Measurements from ENCODE around the gene QSER1. TPM values are rescaled to one million over a fixed set of nuclear protein-coding genes. Genes with fewer than 3 reads are reported as not detected.

The QSER1 gene
- total and polyA plus RNA-seq, 5 donors: 3.2 to 21.5 (median 18.4) TPM

DNA sequence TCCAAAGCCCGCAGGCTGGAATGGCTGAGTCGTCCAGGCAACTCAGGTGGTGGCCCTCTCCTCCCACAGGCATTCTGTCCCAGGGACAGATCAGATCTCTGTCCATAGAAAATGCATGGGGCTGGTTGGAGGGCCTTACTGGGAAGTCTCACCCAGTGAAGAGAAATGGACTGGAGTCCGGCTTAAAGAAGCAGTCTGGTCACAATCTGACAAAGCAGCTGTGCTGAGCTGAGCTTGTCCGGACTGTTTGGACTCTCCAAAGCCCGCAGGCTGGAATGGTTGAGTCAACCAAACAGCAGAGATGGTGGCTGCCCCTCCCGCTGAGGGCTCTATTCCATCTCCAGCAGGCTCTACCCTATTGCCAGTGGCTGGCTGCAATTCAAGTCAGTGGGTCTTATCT, 108.7 kb downstream of the QSER1 start:
- Histone ChIP-seq H3K27ac (ENCODE audit: low read length) (no peak overlapping the region), H3K4me1 (ENCODE audit: control insufficient read depth, insufficient read depth, low read length) (no peaks in the 10 kb centered on the region), H3K9me3 (ENCODE audit: control insufficient read depth, low read length) (no peaks in the 10 kb centered on the region), H3K4me3 (ENCODE audit: low read length) (no peak overlapping the region), H3K27me3 (ENCODE audit: control insufficient read depth, insufficient read depth) (no peaks in the 10 kb centered on the region)
- DNase-seq: no peak
- 73% methylated on average over 6 of the region's 6 CpGs for WGBS
- no peak for ATAC-seq
- intact Hi-C loops (cut with DNase I): no loop called here

DNA sequence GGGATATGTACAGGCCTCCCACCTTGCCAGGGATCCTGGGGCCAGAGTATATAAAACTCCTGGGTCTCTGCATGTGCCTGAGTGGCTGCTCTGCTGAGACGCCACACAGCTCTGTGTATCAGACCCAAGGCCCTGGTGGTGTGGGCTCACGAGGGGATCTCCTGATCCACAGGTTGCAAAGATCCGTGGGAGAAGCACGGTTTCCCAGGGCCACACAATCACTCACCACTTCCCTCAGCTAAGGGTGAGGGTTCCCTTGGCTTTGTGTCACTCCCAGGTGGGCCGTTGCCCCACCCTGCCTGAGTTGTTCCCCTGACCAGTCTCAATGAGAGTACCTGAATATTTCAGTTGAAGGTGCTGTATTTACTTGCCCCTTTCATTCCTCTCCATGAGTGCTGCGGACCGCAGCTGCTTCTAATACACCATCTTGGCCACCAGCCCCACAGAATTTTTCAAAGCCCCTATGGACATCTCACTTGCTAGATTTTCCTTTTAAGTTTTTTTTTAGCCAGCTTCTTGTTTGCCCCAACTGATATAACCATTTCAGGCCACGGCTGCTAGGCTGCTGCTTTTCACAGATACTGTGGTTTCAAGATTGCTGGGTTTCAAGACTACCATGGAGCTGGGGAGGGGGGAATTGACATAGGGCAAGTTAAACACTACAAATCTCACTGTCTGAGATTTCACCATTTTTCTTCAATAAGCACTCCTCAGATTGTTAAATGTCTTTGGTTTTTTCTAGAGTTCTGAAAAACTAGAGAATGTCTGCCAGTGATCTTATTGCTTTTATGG, 109.3 kb downstream of the QSER1 start:
- no peaks in the 10 kb centered on the region for H3K27me3 ChIP-seq (ENCODE audit: control insufficient read depth, insufficient read depth)
- DNase-seq (no peak), ATAC-seq (no peak)
- 85% methylated on average over 8 of the region's 8 CpGs for WGBS
- H3K4me1 ChIP-seq (ENCODE audit: control insufficient read depth, insufficient read depth, low read length): no peaks in the 10 kb centered on the region
- H3K27ac ChIP-seq (ENCODE audit: low read length): no peak overlapping the region
- no peak overlapping the region for H3K4me3 ChIP-seq (ENCODE audit: low read length)
- intact Hi-C loops (cut with DNase I): no loop called here
- no peaks in the 10 kb centered on the region for H3K9me3 ChIP-seq (ENCODE audit: control insufficient read depth, low read length)

DNA sequence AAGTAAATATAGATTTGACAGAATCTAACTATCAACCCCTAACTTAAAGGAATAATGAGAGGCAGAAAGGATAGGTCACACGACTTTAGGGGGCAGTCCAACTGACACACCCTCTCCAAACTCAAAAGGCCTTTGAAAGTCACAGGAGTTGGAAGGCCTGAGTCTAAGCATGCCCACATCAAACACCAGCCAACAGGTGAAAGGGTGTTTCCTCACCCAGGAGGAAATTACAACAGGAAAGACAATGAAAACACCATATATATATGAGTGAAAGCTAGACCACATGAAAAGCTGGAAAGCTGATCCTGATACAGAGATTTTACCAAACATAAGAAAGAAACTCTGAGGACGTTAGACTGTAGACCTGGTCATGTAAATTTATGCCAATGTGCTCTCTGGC, 112.6 kb downstream of the QSER1 start:
- Histone ChIP-seq H3K9me3 (ENCODE audit: control insufficient read depth, low read length) (no peaks in the 10 kb centered on the region), H3K27ac (ENCODE audit: low read length) (no peak overlapping the region), H3K4me3 (ENCODE audit: low read length) (no peak overlapping the region), H3K4me1 (ENCODE audit: control insufficient read depth, insufficient read depth, low read length) (no peaks in the 10 kb centered on the region), H3K27me3 (ENCODE audit: control insufficient read depth, insufficient read depth) (no peaks in the 10 kb centered on the region)
- ATAC-seq: no peak
- intact Hi-C loops (cut with DNase I): no loop called here
- DNase-seq: no peak
- 58% methylated on average over 2 of the region's 2 CpGs for WGBS

DNA sequence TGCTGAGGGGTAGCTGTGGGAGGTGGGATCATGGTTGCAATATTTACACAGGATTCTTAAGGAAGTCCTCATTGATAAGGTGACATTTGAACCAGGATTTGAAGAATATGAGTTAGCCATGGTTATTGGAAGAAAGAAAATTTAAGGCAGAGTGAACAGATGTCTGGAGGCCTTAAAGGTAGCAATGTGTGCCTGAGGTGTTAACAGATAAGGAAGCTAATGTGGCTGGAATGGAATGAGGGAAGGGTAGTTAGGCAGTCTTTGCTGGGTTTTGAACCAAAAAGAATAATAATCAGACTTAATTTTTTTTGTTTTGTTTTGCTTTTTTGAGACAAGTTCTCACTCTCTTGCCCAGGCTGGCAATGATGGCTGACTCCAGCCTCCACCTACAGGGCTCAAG, 113.4 kb downstream of the QSER1 start:
- no peak for ATAC-seq
- Histone ChIP-seq H3K27ac (ENCODE audit: low read length) (no peak overlapping the region), H3K4me3 (ENCODE audit: low read length) (no peak overlapping the region), H3K4me1 (ENCODE audit: control insufficient read depth, insufficient read depth, low read length) (no peaks in the 10 kb centered on the region), H3K27me3 (ENCODE audit: control insufficient read depth, insufficient read depth) (no peaks in the 10 kb centered on the region), H3K9me3 (ENCODE audit: control insufficient read depth, low read length) (no peaks in the 10 kb centered on the region)
- intact Hi-C loops (cut with DNase I): no loop called here
- no peak for DNase-seq

DNA sequence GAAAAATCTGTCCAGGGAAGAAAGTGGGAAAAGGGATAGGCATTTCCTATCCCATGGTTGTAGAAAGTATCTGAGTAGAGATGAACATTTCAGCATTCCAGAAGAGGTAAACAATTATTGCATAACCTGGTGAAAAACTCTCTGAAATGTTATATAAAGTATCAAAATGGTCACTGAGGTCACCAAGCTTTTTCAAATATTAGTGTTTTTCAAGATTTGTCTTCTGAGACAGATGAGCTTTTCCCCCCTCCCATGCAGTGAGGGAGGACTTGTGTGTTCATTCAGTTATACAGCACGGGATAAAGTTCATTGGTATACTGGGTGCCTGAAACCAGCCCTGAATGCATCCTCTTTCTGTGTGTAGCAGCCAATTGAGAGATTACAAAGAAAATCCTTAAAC, 121.1 kb downstream of the QSER1 start:
- intact Hi-C loops (cut with DNase I): no loop called here
- ATAC-seq: no peak
- no peaks in the 10 kb centered on the region for H3K9me3 ChIP-seq (ENCODE audit: control insufficient read depth, low read length)
- no peak overlapping the region for H3K4me3 ChIP-seq (ENCODE audit: low read length)
- H3K27ac ChIP-seq (ENCODE audit: low read length): no peak overlapping the region
- DNase-seq: no peak
- 31% methylated on average over 1 of the region's 1 CpG for WGBS
- no peaks in the 10 kb centered on the region for H3K4me1 ChIP-seq (ENCODE audit: control insufficient read depth, insufficient read depth, low read length)
- no peaks in the 10 kb centered on the region for H3K27me3 ChIP-seq (ENCODE audit: control insufficient read depth, insufficient read depth)

DNA sequence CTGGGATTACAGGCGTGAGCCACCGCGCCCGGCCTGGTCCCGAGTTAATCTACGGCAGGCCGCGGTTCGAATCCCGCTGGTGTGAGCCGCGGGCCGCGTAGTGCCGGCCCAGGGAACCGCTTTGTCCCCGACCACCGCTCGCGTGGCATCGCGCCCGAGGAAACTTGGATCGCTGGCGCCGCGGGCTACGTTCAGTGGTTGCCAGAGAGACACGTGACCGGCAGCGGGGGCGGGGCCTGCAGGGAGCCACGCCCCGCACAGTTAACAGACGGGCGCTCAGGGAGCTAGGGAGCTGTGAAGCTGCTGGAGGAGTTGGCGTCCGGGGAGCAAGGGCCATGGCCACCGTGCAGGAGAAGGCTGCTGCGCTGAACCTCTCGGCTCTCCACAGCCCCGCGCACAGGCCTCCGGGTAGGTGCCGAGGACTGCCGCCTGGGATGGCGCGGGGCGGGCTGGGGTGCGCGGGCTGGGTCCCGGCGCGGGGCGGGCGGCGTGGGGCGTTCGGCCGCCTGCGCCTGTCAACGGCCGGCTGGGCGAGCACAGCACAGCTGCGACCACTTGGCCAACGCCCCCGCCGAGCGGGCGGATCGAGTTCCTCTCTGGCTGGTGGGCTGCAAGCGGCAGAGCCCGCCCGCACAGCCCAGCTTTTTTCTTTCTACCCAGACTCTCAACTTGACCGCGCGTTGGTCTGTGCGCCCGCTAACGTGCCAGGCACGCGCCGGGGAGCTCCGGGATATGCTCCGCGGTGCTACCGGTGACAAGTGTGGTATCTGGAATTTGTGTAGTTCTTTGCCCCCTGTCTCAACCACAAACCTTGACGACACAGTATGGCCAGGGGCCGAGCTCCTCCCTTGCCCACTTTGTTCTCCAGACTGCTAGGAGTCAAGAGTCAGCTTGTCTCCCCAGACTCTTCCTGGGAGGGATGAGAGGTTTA, 123.3 kb downstream of the QSER1 start, which contains the start of gene DEPDC7:
Gene DEPDC7, plus strand, starts transcription at position 258 of the 931 bp plus-strand sequence. Its CDS starts 78 bp downstream, at position 336.
- Histone ChIP-seq H3K27ac (ENCODE audit: low read length) (no peak within 1 kb of the TSS), H3K4me3 (ENCODE audit: low read length) (peak within 1 kb of the TSS; percentile 65), H3K27me3 (ENCODE audit: control insufficient read depth, insufficient read depth) (no peaks in the 10 kb centered on the region), H3K9me3 (ENCODE audit: control insufficient read depth, low read length) (no peaks in the 10 kb centered on the region), H3K4me1 (ENCODE audit: control insufficient read depth, insufficient read depth, low read length) (no peaks in the 10 kb centered on the region)
- peak; percentile 88 to 96 (median 95) for DNase-seq
- 3% methylated on average over 89 of the region's 89 CpGs for WGBS
- peak; percentile 97 to 98 for ATAC-seq
- intact Hi-C loops (cut with DNase I): no loop called here

DNA sequence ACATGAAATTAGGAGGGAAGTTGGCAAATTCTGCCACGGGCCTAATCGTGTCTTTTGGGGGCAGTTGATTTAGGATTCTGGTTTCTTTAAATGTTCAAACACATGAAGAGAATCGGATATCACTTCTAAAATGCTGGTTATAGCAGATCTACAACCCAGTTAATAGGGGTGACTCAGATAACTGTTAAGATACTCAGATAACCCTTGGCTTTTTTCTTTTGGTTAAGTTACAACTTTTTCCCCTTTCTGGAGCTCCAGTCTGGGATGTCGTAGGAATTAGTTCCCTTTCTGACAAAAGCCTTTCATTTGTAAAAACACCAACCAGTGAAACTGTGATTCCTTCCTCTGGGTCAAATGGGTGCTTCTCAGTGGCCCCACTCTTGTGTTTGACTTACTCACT, 124.0 kb downstream of the QSER1 start:
- 56% methylated on average over 4 of the region's 4 CpGs for WGBS
- intact Hi-C loops (cut with DNase I): no loop called here
- no peaks in the 10 kb centered on the region for H3K4me1 ChIP-seq (ENCODE audit: control insufficient read depth, insufficient read depth, low read length)
- DNase-seq (no peak), ATAC-seq (no peak)
- peak overlapping the region; percentile 65 for H3K4me3 ChIP-seq (ENCODE audit: low read length)
- no peak overlapping the region for H3K27ac ChIP-seq (ENCODE audit: low read length)
- H3K9me3 ChIP-seq (ENCODE audit: control insufficient read depth, low read length): no peaks in the 10 kb centered on the region
- H3K27me3 ChIP-seq (ENCODE audit: control insufficient read depth, insufficient read depth): no peaks in the 10 kb centered on the region

DNA sequence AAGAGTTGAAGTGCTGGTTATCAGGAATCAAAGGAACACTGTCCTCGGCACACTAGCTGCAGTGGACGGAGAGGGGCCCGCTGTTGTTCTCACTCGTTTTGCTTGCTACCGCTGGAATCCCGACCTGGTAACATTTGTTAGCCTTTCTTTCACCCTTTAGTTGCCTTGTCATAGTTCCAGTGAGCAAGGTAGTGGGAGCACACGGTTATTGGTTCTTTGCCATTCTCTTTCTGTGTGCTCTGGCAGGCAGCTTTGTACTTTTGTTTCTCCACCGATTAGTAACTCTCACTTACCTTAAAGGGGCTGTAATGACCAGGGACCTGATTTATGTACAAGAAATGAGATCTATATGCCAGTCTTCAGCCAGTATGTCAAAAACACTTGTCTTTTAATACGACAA, 124.9 kb downstream of the QSER1 start:
- Histone ChIP-seq H3K27ac (ENCODE audit: low read length) (no peak overlapping the region), H3K9me3 (ENCODE audit: control insufficient read depth, low read length) (no peaks in the 10 kb centered on the region), H3K27me3 (ENCODE audit: control insufficient read depth, insufficient read depth) (no peaks in the 10 kb centered on the region), H3K4me1 (ENCODE audit: control insufficient read depth, insufficient read depth, low read length) (no peaks in the 10 kb centered on the region), H3K4me3 (ENCODE audit: low read length) (no peak overlapping the region)
- ATAC-seq (no peak), DNase-seq (no peak)
- 89% methylated on average over 9 of the region's 9 CpGs for WGBS
- intact Hi-C loops (cut with DNase I): no loop called here

DNA sequence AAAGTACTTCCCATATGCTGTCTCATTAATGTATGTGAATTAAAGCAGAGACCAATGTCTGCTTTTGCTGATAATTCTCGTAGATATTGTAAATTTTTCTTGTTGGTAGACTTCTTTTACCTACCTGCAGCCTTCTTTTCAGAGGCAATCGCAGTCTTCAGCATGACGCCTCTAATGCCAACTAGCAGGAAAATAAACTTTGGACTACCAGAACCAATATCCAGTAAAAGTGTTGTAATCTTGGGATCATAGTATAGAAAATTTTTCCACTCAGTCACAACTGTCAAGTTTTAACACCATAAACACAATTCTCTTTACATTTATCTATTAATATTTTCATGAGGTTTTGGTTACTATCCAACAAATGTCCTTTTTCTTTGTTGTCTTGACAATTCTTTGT, 125.4 kb downstream of the QSER1 start:
- Histone ChIP-seq H3K9me3 (ENCODE audit: control insufficient read depth, low read length) (no peaks in the 10 kb centered on the region), H3K27ac (ENCODE audit: low read length) (no peak overlapping the region), H3K4me1 (ENCODE audit: control insufficient read depth, insufficient read depth, low read length) (no peaks in the 10 kb centered on the region), H3K27me3 (ENCODE audit: control insufficient read depth, insufficient read depth) (no peaks in the 10 kb centered on the region), H3K4me3 (ENCODE audit: low read length) (no peak overlapping the region)
- intact Hi-C loops (cut with DNase I): no loop called here
- WGBS: 93% methylated on average over 3 of the region's 3 CpGs
- DNase-seq (no peak), ATAC-seq (no peak)

DNA sequence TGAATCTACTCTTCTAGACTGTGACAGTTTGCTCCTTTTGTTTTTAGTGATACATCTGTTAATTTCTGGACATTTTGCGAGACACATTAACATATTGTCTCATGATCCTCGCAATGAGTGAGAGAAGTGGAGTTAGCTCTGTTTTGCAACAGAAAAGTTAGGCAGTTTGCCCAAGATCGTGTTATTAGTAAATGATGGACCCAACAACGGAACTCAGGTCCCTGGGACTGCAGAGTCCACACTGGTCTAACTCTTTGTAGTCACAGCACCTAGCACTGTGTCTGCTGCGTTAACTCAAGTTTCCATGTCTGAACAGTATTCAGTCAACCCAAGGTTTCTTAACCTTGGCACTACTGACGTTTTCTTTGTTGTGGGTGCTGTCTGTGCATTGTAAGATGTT, 126.2 kb downstream of the QSER1 start:
- 88% methylated on average over 6 of the region's 6 CpGs for WGBS
- no peaks in the 10 kb centered on the region for H3K9me3 ChIP-seq (ENCODE audit: control insufficient read depth, low read length)
- DNase-seq: no peak
- H3K4me1 ChIP-seq (ENCODE audit: control insufficient read depth, insufficient read depth, low read length): no peaks in the 10 kb centered on the region
- H3K4me3 ChIP-seq (ENCODE audit: low read length): no peak overlapping the region
- ATAC-seq: no peak
- intact Hi-C loops (cut with DNase I): no loop called here
- H3K27ac ChIP-seq (ENCODE audit: low read length): no peak overlapping the region
- H3K27me3 ChIP-seq (ENCODE audit: control insufficient read depth, insufficient read depth): no peaks in the 10 kb centered on the region

DNA sequence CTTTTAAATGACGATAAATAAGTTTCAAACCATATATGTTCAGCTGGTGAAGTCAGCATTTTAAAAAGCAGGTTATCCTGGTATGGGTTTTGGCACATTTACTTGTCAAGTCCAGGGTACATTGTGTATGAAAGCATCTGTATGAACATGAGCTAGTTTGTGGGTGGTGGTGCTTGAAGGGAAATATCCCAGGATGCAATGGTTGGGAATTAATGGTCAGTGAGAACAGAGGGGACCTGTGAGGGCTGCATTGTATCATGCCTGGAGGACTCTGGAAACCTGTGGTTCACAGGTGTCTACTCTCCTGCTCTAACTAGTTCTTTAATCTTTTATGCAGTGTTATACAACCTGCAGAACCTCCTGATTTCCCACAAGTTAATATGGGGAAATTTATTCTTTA, 128.9 kb downstream of the QSER1 start:
- WGBS: 93% methylated on average over 1 of the region's 1 CpG
- intact Hi-C loops (cut with DNase I): no loop called here
- DNase-seq (no peak), ATAC-seq (no peak)
- Histone ChIP-seq H3K9me3 (ENCODE audit: control insufficient read depth, low read length) (no peaks in the 10 kb centered on the region), H3K4me1 (ENCODE audit: control insufficient read depth, insufficient read depth, low read length) (no peaks in the 10 kb centered on the region), H3K4me3 (ENCODE audit: low read length) (no peak overlapping the region), H3K27me3 (ENCODE audit: control insufficient read depth, insufficient read depth) (no peaks in the 10 kb centered on the region), H3K27ac (ENCODE audit: low read length) (no peak overlapping the region)
